G401 (cell line): ENCODE measurements around the gene CPM. TPM values are rescaled to one million over a fixed set of nuclear protein-coding genes. Genes with fewer than 3 reads are reported as not detected.

Experiments
- DNase-seq: peaks from one replicate; pipeline ENCODE4 v3.0.0-alpha.2; 2015; ENCODE audit warnings: low spot score
- in situ Hi-C: cut with HindIII; loops from 2 replicates; pipeline ENCODE4 v1.10.0; 2016; ENCODE audit warnings: low sequenced_read_pairs, mixed read lengths
- total RNA-seq: library from RNA; depleted of rRNA; stranded (reverse); fragments of >200 nt; shearing (Covaris generic); gene quantifications from 2 replicates; pipeline ENCODE4 v1.2.3, GENCODE V29; 2014

The CPM gene
- total RNA-seq, 1 experiment from 2014 or later = not detected

GRCh38 chr12:68913682-68914081 is 19.3 kb downstream of the CPM start:
- DNase-seq = no peak
- in situ Hi-C loops = no loop called here

GRCh38 chr12:68912916-68913315 is 20.1 kb downstream of the CPM start:
- in situ Hi-C loops = no loop called here
- no peak for DNase-seq

GRCh38 chr12:68911197-68911718 is 21.7 kb downstream of the CPM start:
- in situ Hi-C loops = no loop called here
- no peak for DNase-seq

DNA sequence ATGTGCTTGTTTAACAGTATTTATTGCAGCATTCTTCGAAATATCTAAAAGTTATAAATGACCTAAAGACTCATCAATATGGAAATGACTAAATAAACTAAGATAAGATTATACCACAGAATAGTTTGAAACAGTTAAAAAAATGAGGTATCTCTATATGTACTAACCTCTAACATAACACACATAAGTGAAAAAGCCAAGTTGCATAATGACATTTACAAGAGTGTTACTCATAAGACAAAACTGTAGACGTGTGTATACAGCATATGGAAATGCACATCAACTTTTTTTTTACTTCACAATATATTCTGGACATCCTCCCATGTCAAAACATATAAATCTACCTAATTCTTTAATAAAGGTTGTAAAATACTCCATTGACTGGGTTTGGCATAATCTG is 22.8 kb downstream of the CPM start:
- in situ Hi-C loops = no loop called here
- DNase-seq = no peak

- no peak for DNase-seq
- in situ Hi-C loops = no loop called here
Observed at GRCh38 chr12:68908076-68908475, 24.9 kb downstream of the CPM start.

DNA sequence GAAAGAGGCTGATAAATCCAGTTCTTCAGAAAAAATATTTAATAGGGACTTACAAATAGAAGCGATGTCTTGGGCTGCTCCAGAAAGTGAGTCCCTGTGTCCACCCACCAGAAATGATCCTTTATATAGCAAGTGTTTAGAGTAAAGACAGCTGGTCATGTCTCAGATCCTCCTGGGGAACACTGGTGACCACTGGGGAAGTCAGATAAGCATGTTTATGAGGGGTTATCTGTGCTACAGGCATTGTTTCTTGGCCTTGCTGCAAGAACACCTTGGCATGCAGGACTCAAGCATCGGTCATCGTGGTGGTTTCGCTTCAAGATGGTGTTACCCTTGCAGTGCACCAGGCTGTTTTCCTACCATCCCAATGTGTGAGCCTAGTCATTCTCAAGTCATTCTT is 27.2 kb downstream of the CPM start:
- no peak for DNase-seq
- in situ Hi-C loops = no loop called here

GRCh38 chr12:68904351-68904962 is 28.5 kb downstream of the CPM start:
- in situ Hi-C loops = no loop called here
- no peak for DNase-seq

DNA sequence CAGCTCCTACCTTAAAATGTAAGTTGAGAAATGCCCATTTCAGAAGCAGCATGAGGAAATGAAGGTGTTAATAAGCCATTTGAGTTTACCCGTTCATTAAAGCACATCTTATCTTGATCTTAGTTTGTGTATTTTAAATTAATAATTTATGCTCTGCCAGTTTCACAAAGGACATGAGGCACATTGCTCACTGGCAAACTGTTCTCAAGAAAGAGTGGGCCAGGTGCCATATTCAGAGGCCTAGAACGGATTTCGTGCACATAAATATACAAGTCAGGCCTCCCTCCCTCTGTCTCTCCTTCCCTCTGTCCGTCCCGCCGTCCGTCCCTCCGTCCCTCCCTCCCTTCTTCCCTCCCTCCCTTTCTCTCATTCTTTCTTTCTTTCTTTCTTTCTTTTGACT is 29.5 kb downstream of the CPM start:
- in situ Hi-C loops = no loop called here
- DNase-seq = no peak

- in situ Hi-C loops = no loop called here
- DNase-seq = no peak
Observed at GRCh38 chr12:68901551-68901950, 31.4 kb downstream of the CPM start.

DNA sequence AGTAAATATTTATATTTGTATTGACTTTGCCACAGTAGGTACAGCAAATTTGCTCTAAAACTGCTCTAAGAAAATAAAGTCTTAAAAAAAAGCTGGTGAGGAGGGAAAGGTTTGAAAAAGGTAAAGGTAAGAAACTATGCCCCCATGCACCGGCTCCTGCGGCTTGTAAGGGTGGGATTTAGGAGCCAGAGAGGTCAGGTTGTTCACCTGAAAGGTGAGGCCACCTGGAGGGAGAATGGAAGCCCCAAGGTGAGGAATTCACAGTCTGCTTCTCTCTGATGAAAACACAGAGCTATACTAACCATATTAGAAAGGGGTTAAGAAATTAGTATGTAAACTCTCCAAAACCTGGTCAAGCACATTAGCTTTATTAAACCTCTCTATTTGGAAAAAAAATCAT is 31.8 kb downstream of the CPM start:
- no peak for DNase-seq
- in situ Hi-C loops = no loop called here

DNA sequence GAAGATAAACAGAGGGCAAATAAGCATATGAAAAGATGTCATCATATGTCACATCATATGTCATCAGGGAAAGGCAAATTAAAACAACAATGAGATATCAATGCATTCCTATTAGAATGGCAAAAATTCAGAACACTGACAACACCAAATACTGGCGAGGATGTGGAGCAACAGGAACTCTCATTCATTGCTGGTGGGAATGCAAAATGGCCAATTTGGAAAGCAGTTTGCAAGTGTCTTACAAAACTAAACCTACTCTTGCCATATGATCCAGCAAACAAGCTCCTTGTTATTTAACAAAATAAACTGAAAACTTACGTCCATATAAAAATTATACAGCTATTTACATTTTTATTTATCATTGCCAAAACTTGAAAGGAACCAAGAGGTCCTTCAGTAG is 32.7 kb downstream of the CPM start:
- in situ Hi-C loops = no loop called here
- no peak for DNase-seq

GRCh38 chr12:68899251-68899771 is 33.7 kb downstream of the CPM start:
- in situ Hi-C loops = no loop called here
- no peak for DNase-seq

DNA sequence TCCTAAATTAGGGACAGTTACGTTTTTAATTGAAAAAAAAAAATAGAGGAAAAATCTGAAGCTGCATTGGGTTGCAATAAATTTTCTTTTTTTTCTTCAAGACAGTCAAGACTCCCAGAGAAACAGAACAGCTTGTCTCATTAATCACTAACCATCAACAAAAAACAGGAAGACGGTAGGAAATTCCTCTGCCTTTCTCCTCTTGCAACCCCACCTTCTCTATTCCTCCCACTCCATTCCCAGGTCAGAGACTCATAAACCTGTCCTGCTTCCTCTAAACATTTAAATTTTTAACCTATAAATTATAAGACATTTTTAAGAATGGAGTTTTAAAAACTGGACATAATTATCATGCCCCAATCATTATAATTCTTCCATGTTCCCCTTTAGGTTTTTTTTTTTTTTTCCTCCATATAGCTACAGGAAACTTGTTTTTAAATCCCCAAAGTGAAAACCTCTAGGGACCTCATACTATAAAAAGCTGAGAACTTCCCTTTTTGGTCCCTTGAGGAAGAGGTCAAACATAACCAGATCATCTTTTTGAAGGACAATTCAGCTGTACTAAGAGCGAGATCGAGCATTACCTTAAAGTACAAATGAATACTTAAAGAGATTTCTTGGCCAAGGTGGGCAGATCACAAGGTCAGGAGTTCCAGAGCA is 36.0 kb downstream of the CPM start:
- in situ Hi-C loops = no loop called here
- no peak for DNase-seq

DNA sequence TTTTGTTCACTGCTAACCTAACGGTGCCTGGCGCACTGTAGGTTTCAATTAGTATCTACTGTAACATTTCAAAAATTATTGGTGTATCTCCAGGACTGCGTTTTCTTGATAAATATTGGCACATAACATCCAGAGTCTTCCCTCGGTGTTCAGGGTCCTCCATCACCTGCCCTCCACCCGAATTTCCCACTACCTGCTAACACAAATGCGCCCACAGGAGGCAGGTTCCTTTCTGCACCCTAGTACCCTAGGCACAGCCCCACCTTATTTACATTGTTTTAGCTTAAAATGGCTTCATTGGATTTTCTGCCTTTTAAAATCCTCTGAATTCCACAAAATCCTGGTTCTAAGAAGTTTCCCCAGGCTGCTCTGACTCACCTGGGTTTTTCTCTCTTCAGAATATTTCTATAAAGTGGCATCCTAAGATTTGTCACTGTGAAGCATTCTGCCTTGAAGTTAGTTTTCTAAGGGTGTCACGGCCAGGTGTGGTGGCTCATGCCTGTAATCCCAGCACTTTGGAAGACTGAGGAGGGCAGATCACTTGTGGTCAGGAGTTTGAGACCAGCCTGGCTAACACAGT is 38.6 kb downstream of the CPM start:
- in situ Hi-C loops = no loop called here
- no peak for DNase-seq

- in situ Hi-C loops = no loop called here
Observed at GRCh38 chr12:68893741-68894140, 39.2 kb downstream of the CPM start.

GRCh38 chr12:68893201-68893600 is 39.8 kb downstream of the CPM start:
- in situ Hi-C loops = no loop called here
- no peak for DNase-seq

More at GRCh38 chr12:68893741-68894140, 39.2 kb downstream of the CPM start:
- no peak for DNase-seq

DNA sequence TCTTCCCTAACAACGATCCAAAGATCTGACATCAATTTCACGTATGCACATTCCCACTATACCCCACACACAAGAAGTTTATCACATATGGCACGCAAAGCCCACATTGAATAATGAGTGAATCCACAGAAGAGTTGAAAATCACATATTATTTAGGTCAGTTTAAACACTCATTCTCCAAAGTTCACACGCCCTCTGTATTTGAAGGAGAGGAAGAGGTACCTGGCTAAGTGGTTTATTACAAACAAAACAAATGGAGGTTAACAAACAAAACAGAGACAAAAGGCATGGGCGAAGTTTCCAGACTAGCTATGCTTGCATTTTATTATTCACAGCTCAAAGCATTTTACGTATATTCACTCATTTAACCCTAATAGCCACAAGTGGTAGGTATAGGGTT is 41.8 kb downstream of the CPM start:
- no peak for DNase-seq
- in situ Hi-C loops = no loop called here

- no peak for DNase-seq
- in situ Hi-C loops = no loop called here
Observed at GRCh38 chr12:68890701-68891113, 42.3 kb downstream of the CPM start.

GRCh38 chr12:68888243-68888642 is 44.7 kb downstream of the CPM start:
- in situ Hi-C loops = no loop called here

DNA sequence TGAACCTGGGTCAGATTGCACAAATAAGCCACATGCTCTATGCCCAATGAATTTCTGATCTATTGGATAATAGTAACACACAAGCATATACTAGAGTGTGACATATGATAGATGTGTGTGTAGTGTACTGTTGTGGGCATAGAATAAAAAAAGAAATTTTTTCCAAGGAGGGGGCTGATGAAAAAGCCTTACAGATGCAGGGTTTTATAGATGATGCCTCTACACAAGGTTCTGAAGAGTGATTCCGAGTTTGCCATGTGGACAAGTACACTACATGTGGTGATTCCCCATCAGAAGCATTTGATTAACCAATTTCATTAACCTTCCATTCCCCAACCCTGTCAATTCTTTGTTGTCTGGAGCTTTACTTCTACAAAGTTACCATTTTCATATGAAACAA is 45.3 kb downstream of the CPM start:
- in situ Hi-C loops = no loop called here
- DNase-seq = no peak

More at GRCh38 chr12:68888243-68888642, 44.7 kb downstream of the CPM start:
- DNase-seq = no peak
